Ovary (tissue), 3 donors: Measurements from ENCODE around the gene HDAC11.

Experiments used
- POLR2A ChIP-seq: fragments of 450-650 bp; IDR thresholded peaks from one replicate; pipeline ENCODE4 v1.6.1; 2017; ENCODE audit warnings: antibody characterized with exemption, mild to moderate bottlenecking, moderate library complexity
- TF ChIP-seq, protein P1 (sequence below), 3 donors: fragments of 450-650 bp in 2 of 3; fragments of 200-600 bp in 1 of 3; IDR thresholded peaks; one replicate each; pipeline versions ENCODE4 v1.5.1 to v1.8.0; 2016 to 2022; ENCODE audit warnings: antibody characterized with exemption in 3 of 3, mild to moderate bottlenecking in 1 of 3
- donor health status: DM: no; HTN: no; CAD: no.

- TF ChIP-seq, protein P1, sequence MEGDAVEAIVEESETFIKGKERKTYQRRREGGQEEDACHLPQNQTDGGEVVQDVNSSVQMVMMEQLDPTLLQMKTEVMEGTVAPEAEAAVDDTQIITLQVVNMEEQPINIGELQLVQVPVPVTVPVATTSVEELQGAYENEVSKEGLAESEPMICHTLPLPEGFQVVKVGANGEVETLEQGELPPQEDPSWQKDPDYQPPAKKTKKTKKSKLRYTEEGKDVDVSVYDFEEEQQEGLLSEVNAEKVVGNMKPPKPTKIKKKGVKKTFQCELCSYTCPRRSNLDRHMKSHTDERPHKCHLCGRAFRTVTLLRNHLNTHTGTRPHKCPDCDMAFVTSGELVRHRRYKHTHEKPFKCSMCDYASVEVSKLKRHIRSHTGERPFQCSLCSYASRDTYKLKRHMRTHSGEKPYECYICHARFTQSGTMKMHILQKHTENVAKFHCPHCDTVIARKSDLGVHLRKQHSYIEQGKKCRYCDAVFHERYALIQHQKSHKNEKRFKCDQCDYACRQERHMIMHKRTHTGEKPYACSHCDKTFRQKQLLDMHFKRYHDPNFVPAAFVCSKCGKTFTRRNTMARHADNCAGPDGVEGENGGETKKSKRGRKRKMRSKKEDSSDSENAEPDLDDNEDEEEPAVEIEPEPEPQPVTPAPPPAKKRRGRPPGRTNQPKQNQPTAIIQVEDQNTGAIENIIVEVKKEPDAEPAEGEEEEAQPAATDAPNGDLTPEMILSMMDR (IDR thresholded peaks at IDR 0.05) = no peak
- no peak for TF ChIP-seq POLR2A
These were observed 61.6 kb downstream of the HDAC11 start for GRCh38 chr3:13541691-13542090.
